ENCODE measurements around the gene CLDN15. TPM values are rescaled to one million over a fixed set of nuclear protein-coding genes. Genes with fewer than 3 reads are reported as not detected.

Gene CLDN15
- total RNA-seq, 2 experiments from 2014 or later = 17.8 to 31.9 TPM

GRCh38 chr7:101241015-101241363 lies 3.4 kb upstream of the CLDN15 start:
- Histone ChIP-seq H4K20me1 (ENCODE audit: insufficient read depth, low read length) (no peaks in the 10 kb centered on the region), H2AFZ (ENCODE audit: low read length) (no peak overlapping the region), H3K4me2 (ENCODE audit: low read length) (no peak overlapping the region), H3K9me3 (ENCODE audit: low read length) (no peaks in the 10 kb centered on the region), H3K27ac (ENCODE audit: low read depth, low read length, poor library complexity, severe bottlenecking) (no peak overlapping the region), H3K36me3 (ENCODE audit: insufficient read depth, low read length) (peaks cover 47% of the 10 kb centered on the region; the same call in 1 of the 2 replicates), H3K79me2 (ENCODE audit: insufficient read depth, low read depth, low read length) (peaks cover 23% of the 10 kb centered on the region; the same call in 1 of the 2 replicates), H3K9me2 (ENCODE audit: insufficient read depth, low read length) (no peaks in the 10 kb centered on the region), H3K4me3 (ENCODE audit: low read depth, low read length, poor library complexity, severe bottlenecking) (no peak overlapping the region), H3K4me1 (ENCODE audit: insufficient read depth, low read length, poor library complexity, severe bottlenecking) (peaks cover 17% of the 10 kb centered on the region)
- BruUV-seq (replicated peaks) = no TSS peak
- POLR2A ChIA-PET = interaction anchor here (0.7 kb wide), 1 partner anchor 366 kb away, joined by 5 read pairs; the partner anchor contains the start of gene SRRT
- intact Hi-C loops (cut with micrococcal nuclease; ENCODE audit: unreplicated experiment) = loop anchor here (5.0 kb wide), 1 partner anchor 41 kb away; no protein-coding TSS in a partner anchor
- TF ChIP-seq CTCF (conservative IDR thresholded peaks at IDR 0.05; ENCODE audit: low read length) (no peak), EZH2phosphoT487 (IDR thresholded peaks at IDR 0.05; ENCODE audit: borderline replicate concordance, low read depth, low read length) (no peak)
- DNase-seq (ENCODE audit: low spot score) = no peak
- CTCF ChIA-PET (ENCODE audit: unreplicated experiment) = no interaction called here

GRCh38 chr7:101240226-101241014 lies 2.8 kb upstream of the CLDN15 start:
- H2AFZ ChIP-seq (ENCODE audit: low read length) = no peak overlapping the region
- peaks cover 47% of the 10 kb centered on the region; the same call in 1 of the 2 replicates for H3K36me3 ChIP-seq (ENCODE audit: insufficient read depth, low read length)
- ChIA-PET CTCF (ENCODE audit: unreplicated experiment) (no interaction called here), POLR2A (no interaction called here)
- no peak overlapping the region for H3K27ac ChIP-seq (ENCODE audit: low read depth, low read length, poor library complexity, severe bottlenecking)
- intact Hi-C loops (cut with micrococcal nuclease; ENCODE audit: unreplicated experiment) = loop anchor here (5.0 kb wide), 1 partner anchor 42 kb away; no protein-coding TSS in a partner anchor
- H3K4me2 ChIP-seq (ENCODE audit: low read length) = no peak overlapping the region
- BruUV-seq (replicated peaks) = no TSS peak
- H4K20me1 ChIP-seq (ENCODE audit: insufficient read depth, low read length) = no peaks in the 10 kb centered on the region
- peaks cover 12% of the 10 kb centered on the region for H3K4me1 ChIP-seq (ENCODE audit: insufficient read depth, low read length, poor library complexity, severe bottlenecking)
- peaks cover 18% of the 10 kb centered on the region; the same call in 1 of the 2 replicates for H3K79me2 ChIP-seq (ENCODE audit: insufficient read depth, low read depth, low read length)
- no peak for DNase-seq (ENCODE audit: low spot score)
- no peak for TF ChIP-seq CTCF (conservative IDR thresholded peaks at IDR 0.05; ENCODE audit: low read length)
- no peak for TF ChIP-seq EZH2phosphoT487 (IDR thresholded peaks at IDR 0.05; ENCODE audit: borderline replicate concordance, low read depth, low read length)
- no peak overlapping the region for H3K4me3 ChIP-seq (ENCODE audit: low read depth, low read length, poor library complexity, severe bottlenecking)
- no peaks in the 10 kb centered on the region for H3K9me3 ChIP-seq (ENCODE audit: low read length)
- H3K9me2 ChIP-seq (ENCODE audit: insufficient read depth, low read length) = no peaks in the 10 kb centered on the region

- Histone ChIP-seq H3K9me2 (ENCODE audit: insufficient read depth, low read length) (no peaks in the 10 kb centered on the region), H3K4me2 (ENCODE audit: low read length) (no peak overlapping the region), H3K79me2 (ENCODE audit: insufficient read depth, low read depth, low read length) (peaks cover 15% of the 10 kb centered on the region; the same call in 1 of the 2 replicates), H3K4me1 (ENCODE audit: insufficient read depth, low read length, poor library complexity, severe bottlenecking) (peaks cover 9% of the 10 kb centered on the region), H3K36me3 (ENCODE audit: insufficient read depth, low read length) (peaks cover 47% of the 10 kb centered on the region; the same call in 1 of the 2 replicates), H3K4me3 (ENCODE audit: low read depth, low read length, poor library complexity, severe bottlenecking) (no peak overlapping the region), H4K20me1 (ENCODE audit: insufficient read depth, low read length) (no peaks in the 10 kb centered on the region), H3K9me3 (ENCODE audit: low read length) (no peaks in the 10 kb centered on the region), H3K27ac (ENCODE audit: low read depth, low read length, poor library complexity, severe bottlenecking) (no peak overlapping the region), H2AFZ (ENCODE audit: low read length) (no peak overlapping the region)
- intact Hi-C loops (cut with micrococcal nuclease; ENCODE audit: unreplicated experiment) = loop anchor here (5.0 kb wide), 1 partner anchor 42 kb away; no protein-coding TSS in a partner anchor
- CTCF ChIA-PET (ENCODE audit: unreplicated experiment) = no interaction called here
- BruUV-seq (replicated peaks) = no TSS peak
- POLR2A ChIA-PET = no interaction called here
- TF ChIP-seq CTCF (conservative IDR thresholded peaks at IDR 0.05; ENCODE audit: low read length) (no peak), EZH2phosphoT487 (IDR thresholded peaks at IDR 0.05; ENCODE audit: borderline replicate concordance, low read depth, low read length) (no peak)
- no peak for DNase-seq (ENCODE audit: low spot score)
Measured at GRCh38 chr7:101239951-101240220, 2.3 kb upstream of the CLDN15 start.

Measured in OCI-LY7 (cell line).